Keratinocyte (primary cell): ENCODE data around the gene PRPSAP1.

Experiments
- CTCF ChIP-seq, 3 experiments: IDR thresholded peaks in 1 of 3; conservative IDR thresholded peaks in 1 of 3; optimal IDR thresholded peaks in 1 of 3; 2 replicates in 2 of 3; 3 replicates in 1 of 3; pipeline versions ENCODE3 to v1.5.1; 2011; ENCODE audit warnings: low read length in 3 of 3, mild to moderate bottlenecking in 3 of 3, moderate library complexity in 2 of 3, control low read depth in 1 of 3, inconsistent platforms in 1 of 3; ENCODE audit not compliant: insufficient read depth in 2 of 3; ENCODE audit errors: extremely low read depth in 1 of 3
- EZH2 ChIP-seq: IDR thresholded peaks from one replicate; pipeline ENCODE4 v1.6.1; 2012; ENCODE audit warnings: inconsistent platforms, mild to moderate bottlenecking, low read length, moderate library complexity

GRCh38 chr17:76351526-76352071 is 2.1 kb downstream of the PRPSAP1 start:
- TF ChIP-seq EZH2 (no peak), CTCF (optimal IDR thresholded peaks at IDR 0.05 in 1 of 3, IDR thresholded peaks at IDR 0.05 in 1 of 3, conservative IDR thresholded peaks at IDR 0.05 in 1 of 3; ENCODE audit: extremely low read depth in 1 of 3, insufficient read depth in 2 of 3, low read length in 3 of 3) (no peak)
